HCT116 (cell line): Measurements from ENCODE around the gene RNF151. TPM values are rescaled to one million over a fixed set of nuclear protein-coding genes. Genes with fewer than 3 reads are reported as not detected.

Experiments
- ATAC-seq: fragments of 200-7000 bp; cut with Tn5 transposase; 2 replicates; pipeline ENCODE4 v1.9.1; 2020; ENCODE audit warnings: mild to moderate bottlenecking, moderate library complexity
- BruUV-seq: library from RNA; stranded (reverse); fragments of 400-500 nt; replicated peaks from 2 replicates; lab custom pipeline; 2021; lab: Mats Ljungman, UMichigan
- CTCF ChIA-PET: fragments of 300-600 bp; sonication (Branson Sonifier 250); formaldehyde crosslinking; loops from one replicate; lab custom pipeline; 2021; ENCODE audit warnings: antibody characterized with exemption; lab: Charles Lee
- POLR2A ChIA-PET: fragments of 300-600, 350-600 bp; sonication (Branson Sonifier 250); formaldehyde crosslinking; loops from one replicate; lab custom pipeline; 2021; ENCODE audit warnings: antibody characterized with exemption; lab: Charles Lee
- RAD21 ChIA-PET, 2 experiments: fragments of 300-600 bp; sonication (Branson Sonifier 250); formaldehyde crosslinking; loops; one replicate each; lab custom pipeline; 2023; ENCODE audit warnings: low total read pairs in 2 of 2; ENCODE audit not compliant: uncharacterized antibody in 2 of 2, unreplicated experiment in 2 of 2, low non-redundant PET in 1 of 2; lab: Charles Lee
- DNase-seq: peaks from one replicate; pipeline ENCODE4 v3.0.0-alpha.2; 2010; ENCODE audit warnings: low read depth, low spot score
- H2AFZ ChIP-seq: fragments of 200-600 bp; shearing (Covaris generic), sonication (generic); 2 replicates; pipeline ENCODE4 v1.6.1; 2017; ENCODE audit warnings: low read depth, mixed run types, mixed read lengths, antibody characterized with exemption, low read length; ENCODE audit not compliant: poor library complexity, severe bottlenecking
- H3K27ac ChIP-seq: 2 replicates; pipeline ENCODE4 v1.5.1; 2012; ENCODE audit warnings: low read depth, low read length
- H3K27me3 ChIP-seq: fragments of 200-600 bp; sonication (generic); 2 replicates; pipeline ENCODE4 v1.6.1; 2016; ENCODE audit warnings: mixed run types, low read length, mixed read lengths; ENCODE audit not compliant: insufficient read depth
- H3K36me3 ChIP-seq, 2 experiments: fragments of 200-500 bp in 1 of 2; fragments of 200-600 bp in 1 of 2; sonication (Bioruptor generic) in 1 of 2; sonication (generic) in 1 of 2; 2 replicates each; pipeline versions ENCODE4 v1.5.1 to v1.6.1; 2014 to 2016; ENCODE audit warnings: low read length in 2 of 2, inconsistent platforms in 1 of 2, mixed read lengths in 1 of 2, mixed run types in 1 of 2; ENCODE audit not compliant: insufficient read depth in 2 of 2, control insufficient read depth in 1 of 2
- H3K4me1 ChIP-seq, 2 experiments: fragments of 200-600 bp in 1 of 2; sonication (generic) in 1 of 2; 2 replicates each; pipeline versions ENCODE4 v1.5.1 to v1.6.1; 2012 to 2017; ENCODE audit warnings: low read length in 2 of 2, inconsistent platforms in 1 of 2, mild to moderate bottlenecking in 1 of 2, mixed read lengths in 1 of 2, mixed run types in 1 of 2, moderate library complexity in 1 of 2; ENCODE audit not compliant: insufficient read depth in 2 of 2, control insufficient read depth in 1 of 2
- H3K4me2 ChIP-seq: fragments of 200-600 bp; sonication (generic); 2 replicates; pipeline ENCODE4 v1.6.1; 2017; ENCODE audit warnings: mixed run types, low read length, mixed read lengths
- H3K4me3 ChIP-seq, 2 experiments: fragments of 200-600 bp in 1 of 2; sonication (generic) in 1 of 2; replicated peaks in 1 of 2; 2 replicates each; pipeline ENCODE4 v1.5.1; 2011 to 2016; ENCODE audit warnings: low read length in 2 of 2, control low read depth in 1 of 2, low read depth in 1 of 2, mild to moderate bottlenecking in 1 of 2, mixed read lengths in 1 of 2, mixed run types in 1 of 2
- H3K79me2 ChIP-seq: fragments of 200-600 bp; sonication (generic); 2 replicates; pipeline ENCODE4 v1.6.1; 2017; ENCODE audit warnings: mild to moderate bottlenecking, mixed run types, low read length, moderate library complexity, mixed read lengths; ENCODE audit not compliant: insufficient read depth
- H3K9ac ChIP-seq: fragments of 200-600 bp; sonication (generic); 2 replicates; pipeline ENCODE4 v1.6.1; 2016; ENCODE audit warnings: low read length, mixed read lengths
- H3K9me2 ChIP-seq: fragments of 200-600 bp; sonication (generic), shearing (Covaris generic); 2 replicates; pipeline ENCODE4 v1.6.1; 2017; ENCODE audit warnings: mixed run types, mild to moderate bottlenecking, moderate library complexity; ENCODE audit not compliant: insufficient read depth
- H3K9me3 ChIP-seq, 2 experiments: fragments of 200-500 bp in 1 of 2; fragments of 200-600 bp in 1 of 2; sonication (Bioruptor generic) in 1 of 2; sonication (generic) in 1 of 2; 2 replicates each; pipeline ENCODE4 v1.6.1; 2014 to 2017; ENCODE audit warnings: low read length in 2 of 2, mixed read lengths in 2 of 2, inconsistent platforms in 1 of 2, low read depth in 1 of 2, mild to moderate bottlenecking in 1 of 2, mixed run types in 1 of 2, moderate library complexity in 1 of 2; ENCODE audit not compliant: control insufficient read depth in 1 of 2, insufficient read depth in 1 of 2
- H4K20me1 ChIP-seq: fragments of 200-600 bp; sonication (generic), shearing (Covaris generic); 2 replicates; pipeline ENCODE4 v1.6.1; 2017; ENCODE audit warnings: mixed run types, mild to moderate bottlenecking, moderate library complexity; ENCODE audit not compliant: insufficient read depth
- CBX3 ChIP-seq: IDR thresholded peaks from 2 replicates; pipeline ENCODE4 v1.6.1; 2012; ENCODE audit warnings: low read depth
- ELF1 ChIP-seq: IDR thresholded peaks from 2 replicates; pipeline ENCODE4 v1.6.1; 2012; ENCODE audit warnings: low read depth, borderline replicate concordance
- EZH2 ChIP-seq: fragments of 200-600 bp; sonication (generic); IDR thresholded peaks from 2 replicates; pipeline ENCODE4 v1.6.1; 2017; ENCODE audit warnings: antibody characterized with exemption, mixed run types
- EZH2phosphoT487 ChIP-seq: fragments of 200-600 bp; IDR thresholded peaks from 2 replicates; pipeline ENCODE4 v1.6.1; 2018; ENCODE audit warnings: antibody characterized with exemption, borderline replicate concordance
- FOSL1 ChIP-seq: IDR thresholded peaks from 2 replicates; pipeline ENCODE4 v1.6.1; 2012; ENCODE audit warnings: low read depth
- POLR2A ChIP-seq: IDR thresholded peaks from 2 replicates; pipeline ENCODE4 v1.7.0; 2011; ENCODE audit warnings: borderline replicate concordance; ENCODE audit not compliant: insufficient read depth, insufficient read length; ENCODE audit errors: extremely low read depth
- RAD21 ChIP-seq: IDR thresholded peaks from 2 replicates; pipeline ENCODE4 v1.6.1; 2012; ENCODE audit warnings: low read depth, mild to moderate bottlenecking
- SIN3A ChIP-seq: IDR thresholded peaks from 2 replicates; pipeline ENCODE4 v1.6.1; 2012; ENCODE audit warnings: low read depth
- SP1 ChIP-seq: IDR thresholded peaks from 2 replicates; pipeline ENCODE4 v1.6.1; 2012; ENCODE audit warnings: low read depth
- SRF ChIP-seq: IDR thresholded peaks from 2 replicates; pipeline ENCODE4 v1.6.1; 2012; ENCODE audit warnings: low read depth
- ZNF274 ChIP-seq: fragments of 200-500 bp; sonication (Bioruptor generic); IDR thresholded peaks from 2 replicates; pipeline ENCODE4 v1.6.1; 2014; ENCODE audit warnings: mild to moderate bottlenecking, low read depth, low read length, inconsistent platforms
- intact Hi-C: fragments of 100-400 bp; cut with micrococcal nuclease; formaldehyde crosslinking; loops from 2 replicates; pipeline ENCODE4 v1.10.0; 2022
- total RNA-seq: library from RNA; stranded (reverse); gene quantifications from one replicate; pipeline ENCODE4 v1.2.1, GENCODE V29; 2021; ENCODE audit not compliant: unreplicated experiment
- TF ChIP-seq, protein P1 (sequence below), 3 experiments: fragments of 200-600 bp in 1 of 3; sonication (generic) in 1 of 3; IDR thresholded peaks in 2 of 3; conservative IDR thresholded peaks in 1 of 3; 2 replicates each; pipeline ENCODE4 v1.5.1; 2012 to 2017; ENCODE audit warnings: low read depth in 2 of 3, low read length in 2 of 3, antibody characterized with exemption in 1 of 3, borderline replicate concordance in 1 of 3, control low read depth in 1 of 3, mild to moderate bottlenecking in 1 of 3, mixed read lengths in 1 of 3, mixed run types in 1 of 3, moderate library complexity in 1 of 3; ENCODE audit not compliant: insufficient read depth in 1 of 3
- TF ChIP-seq, protein P2 (sequence below): IDR thresholded peaks from 2 replicates; pipeline ENCODE4 v1.6.1; 2012
- TF ChIP-seq, protein P3 (sequence below): IDR thresholded peaks from 2 replicates; pipeline ENCODE4 v1.6.1; 2011; ENCODE audit warnings: mild to moderate bottlenecking, low read length, moderate library complexity; ENCODE audit not compliant: insufficient replicate concordance; ENCODE audit errors: extremely low read depth
- TF ChIP-seq, protein P4 (sequence below): IDR thresholded peaks from 2 replicates; pipeline ENCODE4 v1.6.1; 2012; ENCODE audit warnings: low read depth
- TF ChIP-seq, protein P5 (sequence below): IDR thresholded peaks from 2 replicates; pipeline ENCODE4 v1.6.1; 2012

RNF151 gene
- total RNA-seq, 1 experiment from 2014 or later = 0.30 TPM

DNA sequence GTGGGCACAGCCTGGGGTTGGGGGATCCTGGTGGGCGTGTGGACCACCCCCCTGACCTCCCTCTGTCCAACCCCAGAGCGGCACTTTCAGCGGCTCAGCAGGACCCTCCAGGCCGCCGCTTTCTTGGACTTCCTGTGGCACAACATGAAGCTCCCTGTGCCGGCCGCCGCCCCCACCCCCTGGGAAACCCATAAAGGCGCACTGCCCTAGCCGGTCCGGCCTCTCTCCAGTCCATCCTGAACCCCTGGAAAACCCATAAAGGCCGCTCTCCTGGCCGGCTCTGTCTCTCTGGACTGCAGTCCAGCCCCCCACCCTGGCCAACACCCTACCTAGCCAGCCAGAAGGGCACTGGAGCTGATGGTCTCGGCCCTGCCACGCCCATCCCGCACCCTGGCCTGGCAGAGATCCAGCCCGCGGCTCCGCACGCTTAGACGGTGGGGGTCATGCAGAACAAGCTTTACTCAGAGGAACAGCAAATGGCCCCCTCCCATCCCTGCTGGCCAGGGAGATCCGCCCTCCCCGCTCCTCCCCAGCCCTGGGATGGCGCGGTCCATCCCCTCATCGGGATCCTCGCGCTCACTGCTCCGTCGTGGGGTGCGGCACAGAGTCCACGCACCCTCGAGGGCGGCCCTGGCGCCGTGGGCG, 11.9 kb downstream of the RNF151 start:
- DNase-seq (no peak), ATAC-seq (no peak)
- Histone ChIP-seq H3K27ac (peak overlapping the region; percentile 88), H3K4me2 (peak overlapping the region; percentile 97), H2AFZ (no peak overlapping the region), H3K27me3 (no peaks in the 10 kb centered on the region), H3K36me3 (peaks cover 0 to 41% of the 10 kb centered on the region in 2 experiments; a peak in 2 of 4 replicates), H3K9me3 (no peaks in the 10 kb centered on the region), H3K4me3 (peak overlapping the region; percentile 60 to 65), H4K20me1 (no peaks in the 10 kb centered on the region), H3K4me1 (peaks cover 40 to 64% of the 10 kb centered on the region in 2 experiments), H3K9me2 (no peaks in the 10 kb centered on the region), H3K79me2 (peaks cover 15% of the 10 kb centered on the region), H3K9ac (peak overlapping the region; percentile 84)
- TSS peak; percentile 46 for BruUV-seq
- ChIA-PET POLR2A (interaction anchor here (1.5 to 12.5 kb wide), 4 partner anchors 9 to 177 kb away, joined by 5 to 104 read pairs (median 10); partner anchors contain the start of genes NDUFB10, RNF151, RPS2 and TRAF7), RAD21 (no interaction called here), CTCF (interaction anchor here (1.0 to 1.7 kb wide), 3 partner anchors 14 to 162 kb away, joined by 3 to 8 read pairs (median 5); partner anchors contain the start of gene RPS2)
- TF ChIP-seq EZH2phosphoT487 (no peak), CBX3 (no peak), EZH2 (no peak), FOSL1 (no peak), POLR2A (no peak), RAD21 (no peak), ELF1 (no peak), SRF (no peak), SP1 (no peak), SIN3A (no peak), ZNF274 (no peak)
- TF ChIP-seq, protein P1, sequence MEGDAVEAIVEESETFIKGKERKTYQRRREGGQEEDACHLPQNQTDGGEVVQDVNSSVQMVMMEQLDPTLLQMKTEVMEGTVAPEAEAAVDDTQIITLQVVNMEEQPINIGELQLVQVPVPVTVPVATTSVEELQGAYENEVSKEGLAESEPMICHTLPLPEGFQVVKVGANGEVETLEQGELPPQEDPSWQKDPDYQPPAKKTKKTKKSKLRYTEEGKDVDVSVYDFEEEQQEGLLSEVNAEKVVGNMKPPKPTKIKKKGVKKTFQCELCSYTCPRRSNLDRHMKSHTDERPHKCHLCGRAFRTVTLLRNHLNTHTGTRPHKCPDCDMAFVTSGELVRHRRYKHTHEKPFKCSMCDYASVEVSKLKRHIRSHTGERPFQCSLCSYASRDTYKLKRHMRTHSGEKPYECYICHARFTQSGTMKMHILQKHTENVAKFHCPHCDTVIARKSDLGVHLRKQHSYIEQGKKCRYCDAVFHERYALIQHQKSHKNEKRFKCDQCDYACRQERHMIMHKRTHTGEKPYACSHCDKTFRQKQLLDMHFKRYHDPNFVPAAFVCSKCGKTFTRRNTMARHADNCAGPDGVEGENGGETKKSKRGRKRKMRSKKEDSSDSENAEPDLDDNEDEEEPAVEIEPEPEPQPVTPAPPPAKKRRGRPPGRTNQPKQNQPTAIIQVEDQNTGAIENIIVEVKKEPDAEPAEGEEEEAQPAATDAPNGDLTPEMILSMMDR (IDR thresholded peaks at IDR 0.05 in 2 of 3, conservative IDR thresholded peaks at IDR 0.05 in 1 of 3; ENCODE audit: borderline replicate concordance in 1 of 3, insufficient read depth in 1 of 3, low read depth in 2 of 3, low read length in 2 of 3) = no peak
- TF ChIP-seq, protein P2, sequence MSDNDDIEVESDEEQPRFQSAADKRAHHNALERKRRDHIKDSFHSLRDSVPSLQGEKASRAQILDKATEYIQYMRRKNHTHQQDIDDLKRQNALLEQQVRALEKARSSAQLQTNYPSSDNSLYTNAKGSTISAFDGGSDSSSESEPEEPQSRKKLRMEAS = no peak
- TF ChIP-seq, protein P3, sequence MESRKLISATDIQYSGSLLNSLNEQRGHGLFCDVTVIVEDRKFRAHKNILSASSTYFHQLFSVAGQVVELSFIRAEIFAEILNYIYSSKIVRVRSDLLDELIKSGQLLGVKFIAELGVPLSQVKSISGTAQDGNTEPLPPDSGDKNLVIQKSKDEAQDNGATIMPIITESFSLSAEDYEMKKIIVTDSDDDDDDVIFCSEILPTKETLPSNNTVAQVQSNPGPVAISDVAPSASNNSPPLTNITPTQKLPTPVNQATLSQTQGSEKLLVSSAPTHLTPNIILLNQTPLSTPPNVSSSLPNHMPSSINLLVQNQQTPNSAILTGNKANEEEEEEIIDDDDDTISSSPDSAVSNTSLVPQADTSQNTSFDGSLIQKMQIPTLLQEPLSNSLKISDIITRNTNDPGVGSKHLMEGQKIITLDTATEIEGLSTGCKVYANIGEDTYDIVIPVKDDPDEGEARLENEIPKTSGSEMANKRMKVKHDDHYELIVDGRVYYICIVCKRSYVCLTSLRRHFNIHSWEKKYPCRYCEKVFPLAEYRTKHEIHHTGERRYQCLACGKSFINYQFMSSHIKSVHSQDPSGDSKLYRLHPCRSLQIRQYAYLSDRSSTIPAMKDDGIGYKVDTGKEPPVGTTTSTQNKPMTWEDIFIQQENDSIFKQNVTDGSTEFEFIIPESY = no peak
- TF ChIP-seq, protein P4, sequence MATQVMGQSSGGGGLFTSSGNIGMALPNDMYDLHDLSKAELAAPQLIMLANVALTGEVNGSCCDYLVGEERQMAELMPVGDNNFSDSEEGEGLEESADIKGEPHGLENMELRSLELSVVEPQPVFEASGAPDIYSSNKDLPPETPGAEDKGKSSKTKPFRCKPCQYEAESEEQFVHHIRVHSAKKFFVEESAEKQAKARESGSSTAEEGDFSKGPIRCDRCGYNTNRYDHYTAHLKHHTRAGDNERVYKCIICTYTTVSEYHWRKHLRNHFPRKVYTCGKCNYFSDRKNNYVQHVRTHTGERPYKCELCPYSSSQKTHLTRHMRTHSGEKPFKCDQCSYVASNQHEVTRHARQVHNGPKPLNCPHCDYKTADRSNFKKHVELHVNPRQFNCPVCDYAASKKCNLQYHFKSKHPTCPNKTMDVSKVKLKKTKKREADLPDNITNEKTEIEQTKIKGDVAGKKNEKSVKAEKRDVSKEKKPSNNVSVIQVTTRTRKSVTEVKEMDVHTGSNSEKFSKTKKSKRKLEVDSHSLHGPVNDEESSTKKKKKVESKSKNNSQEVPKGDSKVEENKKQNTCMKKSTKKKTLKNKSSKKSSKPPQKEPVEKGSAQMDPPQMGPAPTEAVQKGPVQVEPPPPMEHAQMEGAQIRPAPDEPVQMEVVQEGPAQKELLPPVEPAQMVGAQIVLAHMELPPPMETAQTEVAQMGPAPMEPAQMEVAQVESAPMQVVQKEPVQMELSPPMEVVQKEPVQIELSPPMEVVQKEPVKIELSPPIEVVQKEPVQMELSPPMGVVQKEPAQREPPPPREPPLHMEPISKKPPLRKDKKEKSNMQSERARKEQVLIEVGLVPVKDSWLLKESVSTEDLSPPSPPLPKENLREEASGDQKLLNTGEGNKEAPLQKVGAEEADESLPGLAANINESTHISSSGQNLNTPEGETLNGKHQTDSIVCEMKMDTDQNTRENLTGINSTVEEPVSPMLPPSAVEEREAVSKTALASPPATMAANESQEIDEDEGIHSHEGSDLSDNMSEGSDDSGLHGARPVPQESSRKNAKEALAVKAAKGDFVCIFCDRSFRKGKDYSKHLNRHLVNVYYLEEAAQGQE = no peak
- TF ChIP-seq, protein P5, sequence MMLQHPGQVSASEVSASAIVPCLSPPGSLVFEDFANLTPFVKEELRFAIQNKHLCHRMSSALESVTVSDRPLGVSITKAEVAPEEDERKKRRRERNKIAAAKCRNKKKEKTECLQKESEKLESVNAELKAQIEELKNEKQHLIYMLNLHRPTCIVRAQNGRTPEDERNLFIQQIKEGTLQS = no peak
- intact Hi-C loops = no loop called here
